Measurements from ENCODE around the gene KCNC1. TPM values are rescaled to one million over a fixed set of nuclear protein-coding genes. Genes with fewer than 3 reads are reported as not detected.
A peak's percentile ranks its signal among the peaks of the same experiment; 100 is the strongest.

Gene KCNC1
- total RNA-seq, 4 donors from 2014 or later = under 0.01 to 0.73 TPM; not detected in 2

DNA sequence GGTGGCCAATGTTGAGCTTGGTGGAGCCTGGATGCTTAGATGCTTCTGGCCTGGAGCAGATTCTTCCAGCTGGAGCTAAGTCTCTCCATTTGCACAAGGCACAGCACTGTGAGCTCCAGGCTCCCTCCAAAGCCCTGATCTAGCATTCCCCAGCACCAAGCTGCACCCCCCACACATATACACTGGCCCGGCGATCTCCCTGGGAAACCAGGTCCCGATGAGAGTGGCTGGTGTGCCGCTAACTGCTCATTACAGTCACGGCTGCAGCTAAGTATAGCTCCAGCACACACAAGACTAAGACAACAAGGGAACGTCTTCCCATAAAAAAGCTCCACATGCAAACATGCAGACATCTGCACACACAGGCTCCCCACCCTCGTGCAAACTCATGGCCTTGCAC, 17.6 kb downstream of the KCNC1 start:
- H3K4me3 ChIP-seq (replicated peaks in 1 of 3) = no peak overlapping the region
- no peaks in the 10 kb centered on the region for H3K27me3 ChIP-seq
- no peaks in the 10 kb centered on the region for H3K36me3 ChIP-seq
- no peaks in the 10 kb centered on the region for H3K4me1 ChIP-seq
- intact Hi-C loops (cut with DNase I) = no loop called here
- DNase-seq = no peak
- WGBS, 2 donors = 61 to 66% methylated on average over 5 to 7 of the region's 7 CpGs
- TF ChIP-seq POLR2A (IDR thresholded peaks at IDR 0.05) (no peak), CTCF (IDR thresholded peaks at IDR 0.05) (no peak)
- no peaks in the 10 kb centered on the region for H3K9me3 ChIP-seq
- H3K27ac ChIP-seq = no peak overlapping the region

GRCh38 chr11:17753153-17753552, 18.6 kb downstream of the KCNC1 start:
- no peak for DNase-seq
- intact Hi-C loops (cut with DNase I) = no loop called here
- no peaks in the 10 kb centered on the region for H3K36me3 ChIP-seq
- TF ChIP-seq CTCF (IDR thresholded peaks at IDR 0.05) (no peak), POLR2A (IDR thresholded peaks at IDR 0.05) (no peak)
- WGBS, 2 donors = 68 to 85% methylated on average over 4 to 5 of the region's 5 CpGs
- no peaks in the 10 kb centered on the region for H3K27me3 ChIP-seq
- H3K4me3 ChIP-seq (replicated peaks in 1 of 3) = no peak overlapping the region
- H3K4me1 ChIP-seq = no peaks in the 10 kb centered on the region
- H3K27ac ChIP-seq = no peak overlapping the region
- no peaks in the 10 kb centered on the region for H3K9me3 ChIP-seq

- Histone ChIP-seq H3K27me3 (no peaks in the 10 kb centered on the region), H3K4me1 (no peaks in the 10 kb centered on the region), H3K36me3 (no peaks in the 10 kb centered on the region), H3K9me3 (no peaks in the 10 kb centered on the region), H3K27ac (no peak overlapping the region), H3K4me3 (replicated peaks in 1 of 3) (no peak overlapping the region)
- TF ChIP-seq POLR2A (IDR thresholded peaks at IDR 0.05) (no peak), CTCF (IDR thresholded peaks at IDR 0.05) (no peak)
- DNase-seq = no peak
- intact Hi-C loops (cut with DNase I) = no loop called here
- 74 to 84% methylated on average over 10 of the region's 10 CpGs for WGBS, 2 donors
These were observed 19.1 kb downstream of the KCNC1 start for GRCh38 chr11:17753641-17754040.

DNA sequence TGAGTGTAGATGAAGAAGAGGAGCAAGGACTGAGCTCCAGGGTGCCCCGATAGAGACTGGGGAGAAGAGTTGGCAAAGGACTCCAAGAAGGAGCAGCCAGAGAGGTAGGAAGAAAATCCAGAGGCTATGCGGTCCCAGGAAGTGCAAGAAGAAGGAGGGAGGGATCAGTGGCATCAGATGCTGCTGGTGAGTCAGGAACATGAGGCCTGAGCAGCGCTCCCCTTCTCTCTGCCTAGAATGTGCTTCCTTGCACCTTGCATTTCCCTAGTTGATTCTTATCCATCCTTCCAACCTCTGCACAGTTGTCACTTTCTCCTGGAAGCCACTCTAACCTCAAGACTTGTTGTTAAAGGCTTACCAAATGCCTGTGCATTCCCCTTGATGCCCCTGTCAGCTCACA, 21.3 kb downstream of the KCNC1 start:
- no peak for TF ChIP-seq POLR2A (IDR thresholded peaks at IDR 0.05)
- no peak for TF ChIP-seq CTCF (IDR thresholded peaks at IDR 0.05)
- Histone ChIP-seq H3K36me3 (no peaks in the 10 kb centered on the region), H3K4me3 (replicated peaks in 1 of 3) (no peak overlapping the region), H3K4me1 (no peaks in the 10 kb centered on the region), H3K27ac (no peak overlapping the region), H3K27me3 (no peaks in the 10 kb centered on the region), H3K9me3 (no peaks in the 10 kb centered on the region)
- intact Hi-C loops (cut with DNase I) = no loop called here
- DNase-seq = no peak
- 82 to 89% methylated on average over 3 of the region's 3 CpGs for WGBS, 2 donors

- Histone ChIP-seq H3K4me1 (no peaks in the 10 kb centered on the region), H3K4me3 (replicated peaks in 1 of 3) (no peak overlapping the region), H3K27ac (no peak overlapping the region), H3K27me3 (no peaks in the 10 kb centered on the region), H3K9me3 (no peaks in the 10 kb centered on the region), H3K36me3 (no peaks in the 10 kb centered on the region)
- intact Hi-C loops (cut with DNase I) = no loop called here
- peak; percentile 62 to 70 for DNase-seq
- 49 to 62% methylated on average over 21 to 23 of the region's 23 CpGs for WGBS, 2 donors
- TF ChIP-seq POLR2A (IDR thresholded peaks at IDR 0.05) = no peak
- TF ChIP-seq CTCF (IDR thresholded peaks at IDR 0.05) = peak in 4 of 6 experiments; percentile 48 to 74 (median 66)
These were observed 25.8 kb downstream of the KCNC1 start for GRCh38 chr11:17760102-17761029.

All from thyroid gland (tissue), 4 donors.